Measurements from ENCODE around the gene IL1RAPL2. TPM values are rescaled to one million over a fixed set of nuclear protein-coding genes. Genes with fewer than 3 reads are reported as not detected.
A peak's percentile ranks its signal among the peaks of the same experiment; 100 is the strongest.

Gene IL1RAPL2
- total RNA-seq, 2 donors from 2014 or later, result not detected

DNA sequence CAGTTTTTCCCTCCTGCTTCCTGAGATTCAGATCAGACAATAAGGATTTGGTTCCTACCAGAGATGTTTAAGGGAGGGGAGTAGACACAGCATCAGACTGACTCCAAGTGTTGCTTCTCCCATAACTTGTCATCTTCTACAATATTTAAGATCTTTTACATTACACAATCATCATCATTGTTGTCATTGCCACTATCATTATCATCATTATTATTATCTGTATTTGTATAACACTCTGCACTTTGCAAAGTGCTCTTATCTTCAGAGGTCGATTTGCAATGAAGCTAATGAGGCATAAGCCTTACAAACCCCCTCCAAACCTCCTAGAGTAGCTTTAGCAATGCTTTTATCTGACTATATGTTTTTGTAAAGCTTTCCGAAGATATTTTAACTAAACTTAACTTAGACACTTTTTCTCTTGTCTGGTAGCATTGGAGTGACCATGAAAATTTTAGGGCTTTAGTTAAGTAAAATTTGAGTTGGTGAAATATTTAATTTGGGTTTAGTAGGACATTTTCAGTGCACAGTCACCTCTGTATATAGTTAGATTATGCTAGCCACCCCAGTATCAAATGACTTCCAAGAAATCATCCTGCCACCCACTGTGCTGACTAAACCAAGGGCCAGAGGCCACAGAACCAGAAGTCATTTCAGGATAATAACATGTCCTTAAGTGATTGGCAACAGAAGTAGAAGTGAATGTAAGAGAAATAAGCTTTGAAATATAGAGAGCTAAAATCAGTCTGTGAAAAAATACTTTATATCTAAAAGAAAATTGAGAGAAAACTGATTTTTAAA lies 1132.2 kb downstream of the IL1RAPL2 start:
- no peaks in the 10 kb centered on the region for H3K9me3 ChIP-seq
- H3K27ac ChIP-seq, result no peak overlapping the region
- H3K36me3 ChIP-seq, result no peaks in the 10 kb centered on the region
- H3K4me3 ChIP-seq, result no peak overlapping the region
- H3K27me3 ChIP-seq, result no peaks in the 10 kb centered on the region
- no peaks in the 10 kb centered on the region for H3K4me1 ChIP-seq
- no peak for TF ChIP-seq CTCF (IDR thresholded peaks at IDR 0.05)
- DNase-seq (ENCODE audit: low spot score), result no peak

DNA sequence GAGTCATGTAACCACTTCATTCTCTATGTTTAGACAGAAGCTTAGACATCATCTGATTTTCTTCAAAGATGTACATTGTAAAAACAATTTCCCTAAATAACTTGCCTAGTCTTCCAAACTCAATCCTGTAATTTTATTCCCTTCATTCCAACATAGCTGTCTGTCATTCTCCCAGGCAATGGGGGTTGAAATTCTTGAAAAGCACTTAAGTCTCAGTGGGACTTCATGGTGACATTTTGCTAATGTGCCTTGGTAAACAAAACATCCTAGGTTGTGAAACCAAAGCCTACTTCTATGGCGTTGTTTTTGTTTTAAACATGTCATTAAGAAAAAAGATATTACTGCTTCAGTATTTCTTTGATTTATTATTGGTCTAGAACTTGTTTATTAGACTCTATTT lies 1134.3 kb downstream of the IL1RAPL2 start:
- TF ChIP-seq CTCF (IDR thresholded peaks at IDR 0.05), result no peak
- Histone ChIP-seq H3K4me1 (no peaks in the 10 kb centered on the region), H3K9me3 (no peaks in the 10 kb centered on the region), H3K36me3 (no peaks in the 10 kb centered on the region), H3K27ac (no peak overlapping the region), H3K27me3 (no peaks in the 10 kb centered on the region), H3K4me3 (no peak overlapping the region)
- DNase-seq (ENCODE audit: low spot score), result no peak

DNA sequence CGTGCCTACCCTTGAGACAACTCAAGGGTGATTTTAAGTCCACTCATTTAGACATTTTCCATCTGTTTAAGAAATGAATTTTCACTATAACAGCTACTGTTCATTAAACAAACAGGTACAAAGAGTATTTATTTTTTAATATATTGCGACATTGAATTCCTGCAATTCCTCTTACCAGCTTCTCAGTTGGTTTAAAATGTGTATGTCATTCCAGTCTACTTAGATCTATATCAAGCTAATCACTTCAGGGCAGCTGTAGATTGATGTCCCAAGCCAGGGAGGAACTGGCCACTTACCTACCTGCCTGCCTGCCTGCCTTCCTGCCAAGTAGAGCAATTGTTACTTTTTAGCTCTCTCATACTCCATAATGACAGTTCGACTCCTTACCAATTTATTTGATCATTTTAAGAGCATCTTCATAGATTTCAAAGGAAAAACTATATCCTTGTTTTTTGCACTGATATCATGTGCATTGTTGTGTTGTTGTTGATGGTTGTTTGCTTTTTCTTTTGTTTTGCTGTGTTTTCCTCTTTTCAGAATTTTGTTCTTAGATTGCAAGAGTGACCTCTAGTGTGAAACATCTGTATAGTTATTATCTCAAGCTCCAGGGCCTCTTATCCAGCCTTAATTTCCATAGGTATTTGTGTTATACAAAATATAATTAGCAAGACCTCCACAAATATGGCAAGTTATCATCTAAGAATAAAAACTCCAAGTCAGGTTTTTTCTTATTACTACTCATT lies 1135.5 kb downstream of the IL1RAPL2 start:
- Histone ChIP-seq H3K4me1 (no peaks in the 10 kb centered on the region), H3K36me3 (no peaks in the 10 kb centered on the region), H3K27me3 (no peaks in the 10 kb centered on the region), H3K4me3 (no peak overlapping the region), H3K9me3 (no peaks in the 10 kb centered on the region), H3K27ac (no peak overlapping the region)
- TF ChIP-seq CTCF (IDR thresholded peaks at IDR 0.05), result peak in 1 of 2 donors; percentile 46
- DNase-seq (ENCODE audit: low spot score), result no peak

DNA sequence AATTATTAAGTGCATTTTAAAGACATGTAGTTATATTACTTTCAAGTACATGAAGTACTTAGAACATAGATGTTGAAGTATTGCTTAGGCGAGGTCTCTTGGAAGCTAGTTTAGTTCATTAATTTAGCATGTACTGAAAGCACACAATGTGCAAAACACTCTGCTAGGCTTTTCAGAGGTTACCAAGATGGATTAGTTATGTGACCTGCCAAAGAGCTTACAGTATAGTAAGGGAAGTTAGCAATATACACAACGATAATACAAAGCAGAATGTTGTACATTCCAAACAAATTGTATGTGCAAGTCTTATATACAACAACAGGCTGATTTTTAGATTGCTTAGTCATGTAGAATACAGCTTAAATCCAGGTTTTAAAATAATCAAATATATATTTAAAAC lies 1137.9 kb downstream of the IL1RAPL2 start:
- DNase-seq (ENCODE audit: low spot score), result no peak
- Histone ChIP-seq H3K4me3 (no peak overlapping the region), H3K27me3 (no peaks in the 10 kb centered on the region), H3K4me1 (no peaks in the 10 kb centered on the region), H3K36me3 (no peaks in the 10 kb centered on the region), H3K9me3 (no peaks in the 10 kb centered on the region), H3K27ac (no peak overlapping the region)
- TF ChIP-seq CTCF (IDR thresholded peaks at IDR 0.05), result no peak

- H3K4me1 ChIP-seq, result no peaks in the 10 kb centered on the region
- no peak overlapping the region for H3K4me3 ChIP-seq
- no peak overlapping the region for H3K27ac ChIP-seq
- no peaks in the 10 kb centered on the region for H3K27me3 ChIP-seq
- TF ChIP-seq CTCF (IDR thresholded peaks at IDR 0.05), result no peak
- no peaks in the 10 kb centered on the region for H3K36me3 ChIP-seq
- no peaks in the 10 kb centered on the region for H3K9me3 ChIP-seq
- no peak for DNase-seq (ENCODE audit: low spot score)
These were observed 1140.0 kb downstream of the IL1RAPL2 start for GRCh38 chrX:105706041-105706440.

Measured in right atrium auricular region (tissue), 2 donors.